ENCODE measurements around the gene ICAM5.
A peak's percentile ranks its signal among the peaks of the same experiment; 100 is the strongest.

Gene ICAM5

DNA sequence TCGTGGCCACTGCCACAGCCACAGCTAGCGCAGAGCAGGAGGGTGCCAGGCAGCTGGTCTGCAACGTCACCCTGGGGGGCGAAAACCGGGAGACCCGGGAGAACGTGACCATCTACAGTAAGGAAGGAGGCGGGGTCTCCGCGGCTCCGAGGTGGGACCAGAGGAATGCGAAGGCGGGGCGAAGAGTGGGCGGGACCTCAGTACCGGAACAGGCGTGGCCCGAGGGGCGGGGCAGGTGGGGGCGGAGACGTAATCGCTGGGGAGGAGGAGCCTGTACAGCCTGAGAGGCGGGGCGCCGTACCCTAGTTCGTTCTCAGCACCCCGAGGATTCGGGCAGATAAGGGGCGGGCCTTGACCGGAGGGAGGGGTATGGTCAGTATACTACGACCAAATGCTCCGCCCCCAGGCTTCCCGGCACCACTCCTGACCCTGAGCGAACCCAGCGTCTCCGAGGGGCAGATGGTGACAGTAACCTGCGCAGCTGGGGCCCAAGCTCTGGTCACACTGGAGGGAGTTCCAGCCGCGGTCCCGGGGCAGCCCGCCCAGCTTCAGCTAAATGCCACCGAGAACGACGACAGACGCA lies 2.5 kb downstream of the ICAM5 start:
- no peak for DNase-seq

GRCh38 chr19:10292789-10293636 lies 3.3 kb downstream of the ICAM5 start:
- DNase-seq, result no peak

- DNase-seq, result no peak
These were observed 4.0 kb downstream of the ICAM5 start for GRCh38 chr19:10293637-10294367.

DNA sequence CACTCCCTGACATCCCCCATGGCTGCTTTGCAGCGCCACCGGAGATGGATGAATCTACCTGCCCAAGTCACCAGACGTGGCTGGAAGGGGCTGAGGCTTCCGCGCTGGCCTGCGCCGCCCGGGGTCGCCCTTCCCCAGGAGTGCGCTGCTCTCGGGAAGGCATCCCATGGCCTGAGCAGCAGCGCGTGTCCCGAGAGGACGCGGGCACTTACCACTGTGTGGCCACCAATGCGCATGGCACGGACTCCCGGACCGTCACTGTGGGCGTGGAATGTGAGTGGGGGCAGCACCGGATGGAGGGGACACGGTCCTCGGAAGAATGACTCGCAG lies 4.6 kb downstream of the ICAM5 start:
- DNase-seq, result no peak

DNA sequence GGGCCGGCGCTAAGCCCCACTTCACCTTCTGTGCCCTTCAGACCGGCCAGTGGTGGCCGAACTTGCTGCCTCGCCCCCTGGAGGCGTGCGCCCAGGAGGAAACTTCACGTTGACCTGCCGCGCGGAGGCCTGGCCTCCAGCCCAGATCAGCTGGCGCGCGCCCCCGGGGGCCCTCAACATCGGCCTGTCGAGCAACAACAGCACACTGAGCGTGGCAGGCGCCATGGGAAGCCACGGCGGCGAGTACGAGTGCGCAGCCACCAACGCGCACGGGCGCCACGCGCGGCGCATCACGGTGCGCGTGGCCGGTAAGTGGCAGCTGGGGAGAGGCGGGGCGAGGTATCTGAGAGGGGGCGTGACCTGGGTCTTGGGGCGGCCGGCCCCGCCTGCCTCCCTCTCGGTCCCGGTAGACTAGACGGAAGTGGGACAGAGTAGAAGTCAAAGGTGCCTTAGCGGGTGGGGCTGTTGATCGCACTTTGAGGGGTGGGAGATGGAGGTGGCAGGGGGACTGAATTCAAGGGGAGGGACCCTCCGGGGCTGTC lies 5.6 kb downstream of the ICAM5 start:
- no peak for DNase-seq

- DNase-seq, result no peak
These were observed 6.3 kb downstream of the ICAM5 start for GRCh38 chr19:10295847-10296591.

DNA sequence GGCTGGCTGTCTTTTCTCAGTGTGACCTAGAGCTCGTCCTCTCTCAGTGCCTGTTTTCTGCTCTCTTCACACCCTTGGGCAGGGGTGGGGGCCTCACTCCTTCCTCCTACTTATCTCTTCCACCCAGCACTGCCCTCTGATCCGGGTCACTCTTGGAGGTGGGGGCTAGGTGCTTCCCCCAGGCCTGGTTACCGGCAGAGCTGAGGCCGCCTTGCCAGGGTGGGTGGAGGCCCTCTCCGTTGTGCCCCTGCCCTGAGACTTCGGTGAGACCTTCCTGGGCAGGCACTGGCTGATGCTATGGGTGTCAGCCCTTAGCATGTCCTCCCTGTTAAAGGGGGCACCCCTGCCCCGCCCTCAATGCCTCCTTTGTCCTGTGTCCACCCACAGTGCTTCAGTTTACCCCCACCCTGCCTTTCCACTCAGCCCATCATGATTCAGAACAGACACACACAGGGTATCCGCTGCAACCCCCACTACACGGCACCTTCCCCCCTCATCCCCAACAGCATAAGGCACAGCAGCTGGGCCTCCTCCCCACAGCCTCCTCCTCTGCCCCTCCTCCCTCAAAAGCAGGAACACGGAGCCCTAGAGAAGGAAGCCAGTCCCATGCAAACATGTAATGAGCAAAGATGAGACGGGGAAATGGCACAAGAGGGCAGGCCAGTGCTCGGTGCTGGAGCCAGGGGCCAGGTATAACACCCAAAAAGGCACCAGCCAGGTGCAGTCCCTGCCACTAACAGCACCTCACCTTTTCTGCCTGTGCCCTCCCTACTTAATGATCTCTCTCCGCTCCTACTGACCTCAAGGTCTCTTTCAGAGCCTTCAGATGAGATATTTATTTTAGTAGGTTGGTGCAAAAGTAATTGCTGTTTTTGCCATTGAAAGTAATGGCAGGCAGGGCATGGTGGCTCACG lies 10.1 kb downstream of the ICAM5 start:
- DNase-seq, result no peak

- DNase-seq, result no peak
These were observed 15.5 kb downstream of the ICAM5 start for GRCh38 chr19:10305139-10305806.

DNA sequence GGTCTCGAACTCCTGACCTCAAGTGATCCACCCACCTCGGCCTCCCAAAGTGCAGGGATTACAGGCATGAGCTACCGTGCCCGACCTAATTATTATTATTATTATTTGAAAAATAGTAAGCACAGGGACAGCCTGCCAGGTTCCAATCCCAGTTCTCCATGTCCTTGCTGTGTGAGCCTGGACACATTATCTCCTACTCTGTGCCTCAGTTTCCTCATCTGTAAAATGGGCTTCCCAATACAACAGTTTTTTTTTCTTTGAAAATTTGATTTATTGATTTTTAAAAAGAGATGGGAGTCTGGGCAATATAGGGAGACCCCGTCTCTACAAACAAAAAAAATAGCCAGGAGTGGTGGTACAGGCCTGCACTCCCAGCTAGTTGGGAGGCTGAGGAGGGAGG lies 16.6 kb downstream of the ICAM5 start:
- DNase-seq, result no peak

DNA sequence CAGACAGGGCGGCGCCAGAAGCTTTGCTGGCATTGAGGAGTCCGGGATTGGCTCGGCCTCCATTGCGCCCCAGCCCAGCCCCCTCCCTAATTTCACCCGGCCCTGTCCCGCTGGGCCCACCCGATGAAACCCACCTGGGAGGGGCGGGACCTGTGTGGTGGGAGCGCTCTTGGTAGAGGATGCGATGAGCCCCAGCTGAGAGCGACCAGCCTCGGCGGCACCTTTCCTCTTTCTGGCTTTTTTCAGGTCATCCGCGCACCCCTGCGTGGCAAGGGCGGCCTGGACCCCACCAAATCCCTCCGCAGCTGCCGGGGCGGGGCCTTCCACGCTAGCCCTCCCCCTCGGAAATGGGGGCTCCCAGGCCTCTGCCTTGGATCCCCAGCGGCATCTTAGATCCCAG lies 19.7 kb downstream of the ICAM5 start, which contains the start of gene ZGLP1:
TSS of gene ZGLP1 (minus strand) at position 393 of the 400 bp plus-strand sequence.
- DNase-seq, result no peak

DNA sequence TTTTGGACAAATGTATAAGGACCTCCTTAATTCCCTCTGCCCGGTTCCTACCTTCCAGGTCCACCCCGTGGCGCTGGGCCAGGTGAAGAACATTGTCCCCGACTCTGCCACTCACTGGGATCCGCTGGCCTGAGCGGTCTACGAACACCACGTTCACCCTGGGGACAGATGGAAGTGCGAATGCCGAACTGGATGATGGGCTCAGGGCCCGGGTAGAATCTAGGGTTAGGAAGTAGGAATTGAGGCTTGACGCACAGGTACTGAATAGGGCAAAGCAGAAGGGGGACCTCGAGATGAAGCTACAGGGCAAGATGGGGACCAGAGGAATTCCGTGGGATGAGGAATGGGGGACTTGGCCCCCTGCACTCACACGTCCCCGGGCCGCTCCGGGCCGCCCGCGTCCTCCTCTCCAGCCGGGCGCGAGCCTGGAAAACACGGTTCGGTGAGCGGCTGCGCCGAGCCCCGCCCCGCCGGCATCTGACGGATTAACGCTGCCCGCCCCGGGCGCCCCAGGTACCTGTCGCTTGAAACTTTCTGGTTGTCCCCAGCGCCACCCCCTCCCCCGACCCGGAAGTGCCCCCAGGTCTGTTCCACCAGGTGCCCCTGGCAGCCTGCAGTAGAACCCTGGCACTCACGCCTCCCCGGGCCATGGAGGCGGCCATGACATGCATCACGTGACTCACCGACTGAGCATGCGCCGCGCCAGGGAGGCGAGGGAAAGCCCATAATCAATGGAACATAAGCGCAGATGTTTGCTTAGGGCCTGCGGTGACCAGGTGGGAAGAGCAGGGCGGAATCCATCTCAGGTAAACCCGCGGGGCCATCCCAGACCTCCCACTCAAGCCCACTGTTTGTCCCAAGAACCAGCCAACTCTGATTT lies 25.8 kb downstream of the ICAM5 start, which contains the start of gene FDX2:
TSS of gene FDX2 (minus strand) at position 681 of the 880 bp plus-strand sequence. CDS start at position 662, 19 bp downstream.
- peak; percentile 55 for DNase-seq

DNA sequence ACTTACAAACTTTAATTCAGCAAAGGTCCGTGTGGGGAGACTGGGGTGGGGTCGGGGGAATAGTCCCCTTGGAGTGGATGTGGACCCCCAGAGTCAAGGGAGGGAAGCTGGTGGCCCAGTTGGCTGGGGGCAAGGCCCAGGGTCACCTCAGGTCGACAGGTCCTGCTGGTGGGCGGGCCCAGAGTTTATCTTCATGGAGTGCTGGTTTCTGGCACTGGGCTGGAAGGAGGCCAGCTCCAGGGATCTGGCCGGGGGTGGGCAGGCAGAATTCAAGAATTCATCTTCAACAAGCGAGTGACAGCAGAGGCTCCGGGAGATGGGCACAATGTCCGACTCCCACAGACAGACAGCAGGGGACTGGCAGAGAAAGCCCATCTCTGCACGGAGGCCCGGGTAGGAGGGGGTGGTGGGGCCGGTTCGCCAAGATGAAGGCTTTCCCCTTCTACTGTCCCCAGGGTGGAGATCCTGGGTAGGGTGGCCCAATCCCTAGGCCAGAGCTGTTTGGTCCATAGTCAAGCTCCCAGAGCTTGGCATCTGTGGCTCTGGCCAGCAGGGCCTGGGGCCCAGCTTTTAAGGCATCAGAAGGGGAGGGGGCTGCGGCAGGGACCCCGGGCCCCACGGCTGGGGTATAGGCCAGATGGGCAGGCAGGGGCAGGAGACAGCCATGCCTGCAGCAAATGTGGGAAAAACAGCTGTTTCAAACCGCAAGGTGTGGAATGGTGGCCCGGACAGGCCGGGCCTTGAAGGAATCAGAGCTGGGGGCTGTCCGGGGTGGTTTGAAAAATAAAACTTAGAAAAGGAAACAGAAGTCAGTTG lies 26.7 kb downstream of the ICAM5 start:
- DNase-seq, result no peak

- no peak for DNase-seq
These were observed 27.5 kb downstream of the ICAM5 start for GRCh38 chr19:10317045-10317856.

DNA sequence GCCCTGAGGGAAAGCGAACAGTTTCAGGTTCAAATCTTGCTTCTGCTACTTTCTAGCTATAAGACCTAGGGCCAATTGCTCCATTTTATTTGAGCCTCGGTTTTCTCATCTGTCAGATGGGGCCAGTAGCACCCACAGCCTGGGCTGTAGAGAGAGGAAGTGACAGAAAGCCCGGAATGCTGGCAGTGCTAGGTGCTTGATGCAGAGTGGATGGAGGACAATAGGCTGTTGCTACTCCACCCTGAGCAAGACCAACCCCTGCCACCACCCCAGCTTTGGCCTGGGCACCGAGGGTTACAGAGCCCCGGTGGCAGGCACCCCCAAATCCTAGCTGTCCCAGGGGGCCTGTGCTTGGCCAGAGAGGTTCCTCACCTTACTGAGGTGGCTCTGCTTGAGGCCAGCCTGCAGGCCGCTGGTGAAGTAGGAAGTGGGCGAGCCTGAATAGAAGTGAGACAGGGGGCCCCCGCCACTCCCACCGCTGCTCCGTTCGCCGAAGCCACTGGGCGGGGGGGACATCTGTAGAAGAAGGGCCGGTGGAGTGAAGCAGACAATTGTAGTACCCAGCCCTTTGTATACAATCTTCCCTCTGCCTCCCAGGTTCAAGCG lies 28.2 kb downstream of the ICAM5 start:
- no peak for DNase-seq

DNA sequence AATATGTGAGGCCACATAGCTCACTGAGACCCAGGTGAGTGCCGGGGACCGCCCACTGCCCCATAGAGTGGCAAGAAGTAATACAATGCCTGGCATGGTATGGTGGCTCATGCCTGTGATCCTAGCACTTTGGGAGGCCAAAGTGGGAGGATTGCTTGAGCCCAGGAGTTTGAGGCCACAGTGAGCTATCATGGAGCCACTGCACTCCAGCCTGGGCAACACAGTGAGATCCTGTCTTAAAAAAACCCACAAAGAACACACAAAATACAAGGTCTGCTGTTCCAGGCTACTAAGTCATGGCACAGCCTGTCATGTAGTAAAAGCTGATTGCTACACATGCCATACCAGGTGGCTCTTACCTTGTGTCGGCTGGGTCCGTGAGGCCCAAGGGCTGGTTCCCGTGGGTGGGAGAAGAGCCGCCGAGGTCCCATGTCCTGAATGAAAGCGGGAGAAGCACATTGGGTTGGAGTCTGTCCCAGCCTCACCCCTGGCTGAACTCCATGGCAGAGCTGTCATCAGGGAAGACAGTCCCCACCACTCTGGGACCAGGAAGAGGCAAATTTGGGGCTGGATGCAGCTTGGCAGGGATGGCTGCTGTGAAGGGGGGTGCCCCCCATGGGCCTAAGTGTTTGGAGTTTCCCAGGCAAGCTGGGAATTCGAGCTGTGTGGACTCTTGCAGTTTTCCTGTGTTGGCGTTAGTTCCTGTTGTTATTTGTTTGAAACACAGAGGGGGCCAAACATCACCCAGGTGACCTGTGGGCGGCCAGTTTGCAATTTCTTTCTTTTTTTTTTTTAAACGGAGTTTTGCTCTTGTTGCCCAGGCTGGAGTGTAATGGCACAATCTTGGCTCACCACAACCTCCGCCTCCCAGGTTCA lies 29.3 kb downstream of the ICAM5 start:
- no peak for DNase-seq

DNA sequence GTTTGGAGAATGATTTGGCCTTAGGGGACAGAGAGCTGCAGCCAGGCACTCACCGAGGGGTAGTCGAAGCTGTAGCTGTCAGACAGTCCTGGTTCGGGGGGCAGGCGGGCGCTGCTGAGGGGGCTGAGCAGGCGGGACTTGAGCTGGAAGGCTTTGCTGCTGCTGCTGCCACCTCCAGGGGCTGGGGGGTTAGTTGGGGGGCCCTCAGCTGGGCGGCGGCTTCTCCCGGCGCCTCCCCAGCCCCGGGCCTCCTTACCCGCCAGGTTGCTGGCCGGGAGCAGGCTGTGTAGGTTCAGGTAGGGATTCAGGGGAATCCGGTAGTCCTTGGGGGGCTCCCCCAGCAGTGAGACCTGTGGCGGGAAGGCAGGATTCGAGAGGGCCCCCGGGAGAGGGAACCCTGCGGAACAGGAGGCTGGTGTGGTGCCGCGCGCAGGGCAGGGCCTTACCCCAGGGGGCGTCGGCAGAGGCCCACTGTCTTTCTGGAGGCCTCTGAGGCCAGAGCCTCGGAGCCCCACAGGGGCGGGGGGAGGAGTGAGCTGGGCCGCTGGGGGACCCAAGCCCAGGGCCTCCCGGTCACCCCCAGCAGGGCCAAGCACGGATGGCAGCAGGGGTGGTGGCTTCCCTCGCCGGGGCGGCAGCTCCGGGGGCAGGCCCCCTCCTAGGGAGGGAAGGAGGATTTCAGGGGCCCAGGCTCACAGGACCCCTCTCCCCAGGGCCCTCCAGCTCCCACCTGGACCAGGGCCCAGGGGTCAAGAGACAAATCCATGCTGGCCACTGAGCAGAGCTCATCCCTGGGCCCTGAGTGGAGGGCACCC lies 31.1 kb downstream of the ICAM5 start:
- no peak for DNase-seq

Data from NCI-H2029 treated with DMSO at 0.1 percent for 48 hours (cell line).